H9 (cell line): ENCODE results near the gene GNL3. TPM values are rescaled to one million over a fixed set of nuclear protein-coding genes. Genes with fewer than 3 reads are reported as not detected.
A peak's percentile ranks its signal among the peaks of the same experiment; 100 is the strongest.

Experiments used
- DNase-seq: peaks from one replicate; pipeline ENCODE4 v3.0.0-alpha.2; 2017
- H2AFZ ChIP-seq: one replicate; pipeline ENCODE4 v1.6.1; 2013; ENCODE audit warnings: mild to moderate bottlenecking, low read length, control low read depth, moderate library complexity
- H2AK5ac ChIP-seq: 2 replicates; pipeline ENCODE4 v1.6.1; 2013; ENCODE audit warnings: low read length, control low read depth, mixed read lengths; ENCODE audit not compliant: insufficient read length
- H2BK120ac ChIP-seq: one replicate; pipeline ENCODE4 v1.6.1; 2013; ENCODE audit warnings: low read depth, mild to moderate bottlenecking, low read length, control low read depth, inconsistent platforms; ENCODE audit not compliant: poor library complexity, severe bottlenecking
- H2BK12ac ChIP-seq: 2 replicates; pipeline ENCODE4 v1.6.1; 2013; ENCODE audit warnings: low read length, control low read depth, mixed read lengths, low read depth; ENCODE audit not compliant: insufficient read length
- H2BK15ac ChIP-seq: 2 replicates; pipeline ENCODE4 v1.6.1; 2013; ENCODE audit warnings: low read depth, low read length, control low read depth
- H2BK20ac ChIP-seq: one replicate; pipeline ENCODE4 v1.6.1; 2013; ENCODE audit warnings: low read depth, mild to moderate bottlenecking, low read length, control low read depth, inconsistent platforms; ENCODE audit not compliant: poor library complexity, severe bottlenecking
- H2BK5ac ChIP-seq: 2 replicates; pipeline ENCODE4 v1.6.1; 2013; ENCODE audit warnings: low read length, control low read depth, mixed read lengths; ENCODE audit not compliant: insufficient read length
- H3K14ac ChIP-seq: 2 replicates; pipeline ENCODE4 v1.6.1; 2013; ENCODE audit warnings: low read length, control low read depth; ENCODE audit not compliant: insufficient read depth
- H3K18ac ChIP-seq: 2 replicates; pipeline ENCODE4 v1.6.1; 2013; ENCODE audit warnings: low read depth, mild to moderate bottlenecking, mixed read lengths, low read length, control low read depth; ENCODE audit not compliant: insufficient read length
- H3K23ac ChIP-seq: 2 replicates; pipeline ENCODE4 v1.6.1; 2013; ENCODE audit warnings: low read length, control low read depth, mixed read lengths, low read depth; ENCODE audit not compliant: insufficient read length
- H3K23me2 ChIP-seq: 2 replicates; pipeline ENCODE4 v1.6.1; 2013; ENCODE audit warnings: low read depth, mild to moderate bottlenecking, mixed read lengths, low read length, control low read depth; ENCODE audit not compliant: insufficient read length, poor library complexity, severe bottlenecking
- H3K27ac ChIP-seq: 2 replicates; pipeline ENCODE4 v1.5.1; 2013; ENCODE audit warnings: low read length, control low read depth, mixed read lengths, low read depth; ENCODE audit not compliant: insufficient read length
- H3K27me3 ChIP-seq: 2 replicates; pipeline ENCODE4 v1.6.1; 2013; ENCODE audit warnings: low read length, control low read depth, inconsistent platforms; ENCODE audit not compliant: insufficient read depth
- H3K4ac ChIP-seq: 2 replicates; pipeline ENCODE4 v1.6.1; 2013; ENCODE audit warnings: low read depth, mild to moderate bottlenecking, control low read depth, inconsistent platforms, low read length, moderate library complexity
- H3K4me1 ChIP-seq: 2 replicates; pipeline ENCODE4 v1.6.1; 2013; ENCODE audit warnings: low read length, control low read depth, inconsistent platforms; ENCODE audit not compliant: insufficient read depth
- H3K4me2 ChIP-seq: 2 replicates; pipeline ENCODE4 v1.6.1; 2013; ENCODE audit warnings: low read length, control low read depth, mixed read lengths; ENCODE audit not compliant: insufficient read length, insufficient read depth
- H3K56ac ChIP-seq: 2 replicates; pipeline ENCODE4 v1.6.1; 2013; ENCODE audit warnings: low read depth, mild to moderate bottlenecking, mixed read lengths, low read length, control low read depth; ENCODE audit not compliant: insufficient read length
- H3K79me1 ChIP-seq: 2 replicates; pipeline ENCODE4 v1.6.1; 2013; ENCODE audit warnings: low read depth, mild to moderate bottlenecking, moderate library complexity, low read length, control low read depth, inconsistent platforms; ENCODE audit not compliant: insufficient read depth, poor library complexity, severe bottlenecking
- H3K79me2 ChIP-seq: 2 replicates; pipeline ENCODE4 v1.6.1; 2013; ENCODE audit warnings: low read length, control low read depth, inconsistent platforms; ENCODE audit not compliant: insufficient read depth
- H3K9ac ChIP-seq: 2 replicates; pipeline ENCODE4 v1.6.1; 2013; ENCODE audit warnings: low read length, control low read depth, mixed read lengths; ENCODE audit not compliant: insufficient read length; ENCODE audit errors: extremely low read depth
- H3K9me3 ChIP-seq: one replicate; pipeline ENCODE4 v1.6.1; 2013; ENCODE audit warnings: low read depth, low read length, inconsistent platforms; ENCODE audit not compliant: control insufficient read depth
- H3T11ph ChIP-seq: one replicate; pipeline ENCODE4 v1.6.1; 2013; ENCODE audit warnings: mild to moderate bottlenecking, low read length, control low read depth, inconsistent platforms
- H4K20me1 ChIP-seq: one replicate; pipeline ENCODE4 v1.6.1; 2013; ENCODE audit not compliant: control insufficient read depth, insufficient read length, insufficient read depth
- H4K5ac ChIP-seq: 2 replicates; pipeline ENCODE4 v1.6.1; 2013; ENCODE audit warnings: low read depth, mild to moderate bottlenecking, mixed read lengths, low read length, control low read depth; ENCODE audit not compliant: insufficient read length
- H4K8ac ChIP-seq: replicated peaks from 2 replicates; pipeline ENCODE4 v1.6.1; 2013; ENCODE audit warnings: low read length, control low read depth, mixed read lengths, low read depth; ENCODE audit not compliant: insufficient read length
- H4K91ac ChIP-seq: 2 replicates; pipeline ENCODE4 v1.6.1; 2013; ENCODE audit warnings: low read depth, mild to moderate bottlenecking, moderate library complexity, mixed read lengths, low read length, control low read depth; ENCODE audit not compliant: insufficient read length
- H3K27ac Mint-ChIP-seq, 3 experiments: 2 replicates in 2 of 3; 3 replicates in 1 of 3; pipeline ENCODE4 v1.8.0; 2020 to 2021; ENCODE audit warnings: mixed read lengths in 3 of 3, mild to moderate bottlenecking in 1 of 3, moderate library complexity in 1 of 3
- H3K27me3 Mint-ChIP-seq: 2 replicates; pipeline ENCODE4 v1.8.0; 2021; ENCODE audit warnings: low read depth, mild to moderate bottlenecking, moderate library complexity, mixed read lengths
- H3K36me3 Mint-ChIP-seq, 3 experiments: 2 replicates in 2 of 3; 3 replicates in 1 of 3; pipeline ENCODE4 v1.8.0; 2020 to 2021; ENCODE audit warnings: low read depth in 3 of 3, mixed read lengths in 3 of 3; ENCODE audit not compliant: insufficient read depth in 1 of 3
- H3K4me1 Mint-ChIP-seq, 2 experiments: 2 replicates each; pipeline ENCODE4 v1.8.0; 2020; ENCODE audit warnings: mixed read lengths in 2 of 2
- H3K4me3 Mint-ChIP-seq, 2 experiments: 2 replicates in 1 of 2; 3 replicates in 1 of 2; pipeline ENCODE4 v1.8.0; 2020 to 2021; ENCODE audit warnings: mild to moderate bottlenecking in 2 of 2, mixed read lengths in 2 of 2, moderate library complexity in 1 of 2
- H3K9me3 Mint-ChIP-seq, 2 experiments: 2 replicates in 1 of 2; 3 replicates in 1 of 2; pipeline ENCODE4 v1.8.0; 2020; ENCODE audit warnings: mild to moderate bottlenecking in 2 of 2, mixed read lengths in 2 of 2, moderate library complexity in 1 of 2
- CTCF ChIP-seq: fragments of 200-600 bp; sonication (generic); conservative IDR thresholded peaks from 3 replicates; pipeline ENCODE4 v1.8.0; 2021; ENCODE audit warnings: antibody characterized with exemption, mild to moderate bottlenecking
- WGBS: extraction: QIAGEN DNeasy Blood & Tissue Kit; methylation state at CpG from one replicate; pipeline ENCODE4 v1.1.7; 2013; ENCODE audit warnings: missing lambda C conversion rate, low lambda C conversion rate, mixed read lengths; ENCODE audit not compliant: insufficient read length; ENCODE audit errors: extremely low coverage; 5-methylcytosine and 5-hydroxymethylcytosine counted together
- total RNA-seq: library from RNA; stranded (reverse); gene quantifications from 2 replicates; pipeline ENCODE4 v1.2.1, GENCODE V29; 2021

GNL3 gene
- total RNA-seq, 1 experiment from 2014 or later = 250 TPM

DNA sequence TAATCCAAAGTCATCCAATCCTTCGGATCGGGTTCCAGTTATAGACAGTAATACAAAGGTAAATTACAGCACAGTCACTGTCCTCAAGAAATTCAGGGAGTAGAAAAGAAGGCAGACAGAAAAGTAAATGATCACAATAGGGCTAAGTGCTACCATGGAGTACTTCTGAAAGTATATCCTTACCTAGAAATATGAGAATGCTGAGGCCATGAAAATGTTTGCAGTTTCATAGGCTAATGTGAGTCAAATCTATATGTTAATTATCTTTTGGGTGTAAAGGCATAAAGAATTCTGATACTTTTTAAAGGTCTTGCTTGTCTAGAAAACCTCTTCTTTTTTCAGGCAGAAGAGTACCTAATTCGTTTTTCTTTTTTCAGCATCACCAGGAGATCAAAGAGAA lies 29.9 kb upstream of the GNL3 start:
- Histone ChIP-seq H2BK120ac (no peak overlapping the region), H2AK5ac (no peak overlapping the region), H3K27me3 (no peaks in the 10 kb centered on the region), H2BK5ac (no peak overlapping the region), H3T11ph (no peak overlapping the region), H3K9ac (no peak overlapping the region), H3K4ac (no peak overlapping the region), H3K79me1 (no peaks in the 10 kb centered on the region), H2AFZ (no peak overlapping the region), H2BK20ac (no peak overlapping the region), H4K8ac (no peak overlapping the region), H3K9me3 (no peaks in the 10 kb centered on the region), H3K18ac (no peak overlapping the region), H3K23me2 (no peaks in the 10 kb centered on the region), H3K27ac (no peak overlapping the region), H3K4me2 (no peak overlapping the region), H3K23ac (no peak overlapping the region), H4K5ac (no peak overlapping the region), H4K91ac (no peak overlapping the region), H3K14ac (no peak overlapping the region), H3K56ac (no peak overlapping the region), H2BK12ac (no peak overlapping the region), H3K4me1 (no peaks in the 10 kb centered on the region), H2BK15ac (no peak overlapping the region), H4K20me1 (no peaks in the 10 kb centered on the region), H3K79me2 (no peaks in the 10 kb centered on the region)
- H3K4me1 Mint-ChIP-seq = peaks cover 6% of the 10 kb centered on the region in 2 experiments
- no peak for DNase-seq
- no peaks in the 10 kb centered on the region; a peak in 1 of 5 replicates for H3K9me3 Mint-ChIP-seq
- no peaks in the 10 kb centered on the region for H3K27me3 Mint-ChIP-seq
- H3K36me3 Mint-ChIP-seq = peaks cover 15 to 81% (median 44%) of the 10 kb centered on the region in 3 experiments; a peak in 6 of 7 replicates
- no peak overlapping the region for H3K4me3 Mint-ChIP-seq
- TF ChIP-seq CTCF = no peak
- WGBS = no CpG with 5 or more reads among the region's 3 CpGs
- H3K27ac Mint-ChIP-seq = peak overlapping the region in 2 of 3 experiments; percentile 6 to 44; a peak in 1 of 7 replicates
